ENCODE results near the gene CIDEB. TPM values are rescaled to one million over a fixed set of nuclear protein-coding genes. Genes with fewer than 3 reads are reported as not detected.

Gene CIDEB
- total RNA-seq, 1 experiment from 2014 or later, result not detected

DNA sequence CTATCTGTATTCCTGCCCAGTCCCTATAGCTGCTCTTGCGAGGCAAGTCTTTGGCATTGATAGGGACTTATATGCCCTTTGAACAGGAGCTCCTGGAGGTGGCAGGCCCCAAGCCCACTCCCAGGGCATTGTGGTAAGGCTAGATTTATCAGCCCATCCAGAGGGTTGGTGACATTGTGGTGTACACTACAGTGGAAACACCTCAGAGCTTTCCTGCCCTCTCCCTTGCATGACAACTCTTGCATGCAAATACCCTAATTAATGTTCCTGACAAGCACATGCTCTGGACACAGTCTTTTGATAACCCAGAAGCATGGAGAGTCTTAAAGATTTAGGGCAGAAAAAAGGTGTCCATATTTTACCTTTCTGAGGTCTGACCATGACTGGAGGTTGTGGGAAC lies 32.8 kb upstream of the CIDEB start:
- Histone ChIP-seq H2BK5ac (ENCODE audit: insufficient read length, low read length) (no peak overlapping the region), H4K5ac (ENCODE audit: insufficient read length, low read depth, low read length) (no peak overlapping the region), H3K14ac (ENCODE audit: insufficient read depth, low read length) (no peak overlapping the region), H3K4me1 (ENCODE audit: insufficient read depth, low read length) (no peaks in the 10 kb centered on the region; the same call in 1 of the 2 replicates), H2AK5ac (ENCODE audit: insufficient read length, low read length) (no peak overlapping the region), H3T11ph (ENCODE audit: low read length) (no peak overlapping the region), H4K20me1 (ENCODE audit: control insufficient read depth, insufficient read depth, insufficient read length) (no peaks in the 10 kb centered on the region), H3K23ac (ENCODE audit: insufficient read length, low read depth, low read length) (no peak overlapping the region), H3K27ac (ENCODE audit: insufficient read length, low read depth, low read length) (no peak overlapping the region), H3K56ac (ENCODE audit: insufficient read length, low read depth, low read length) (no peak overlapping the region), H2BK120ac (ENCODE audit: low read depth, low read length, poor library complexity, severe bottlenecking) (no peak overlapping the region), H2BK15ac (ENCODE audit: low read depth, low read length) (no peak overlapping the region), H2BK20ac (ENCODE audit: low read depth, low read length, poor library complexity, severe bottlenecking) (no peak overlapping the region), H3K4me2 (ENCODE audit: insufficient read depth, insufficient read length, low read length) (no peak overlapping the region), H3K23me2 (ENCODE audit: insufficient read length, low read depth, low read length, poor library complexity, severe bottlenecking) (peaks cover 8% of the 10 kb centered on the region), H3K79me1 (ENCODE audit: insufficient read depth, low read depth, low read length, poor library complexity, severe bottlenecking) (no peaks in the 10 kb centered on the region), H3K9ac (ENCODE audit: extremely low read depth, insufficient read length, low read length) (no peak overlapping the region), H3K4ac (ENCODE audit: low read depth, low read length) (no peak overlapping the region), H2AFZ (ENCODE audit: low read length) (no peak overlapping the region), H2BK12ac (ENCODE audit: insufficient read length, low read depth, low read length) (no peak overlapping the region), H3K9me3 (ENCODE audit: control insufficient read depth, low read depth, low read length) (no peaks in the 10 kb centered on the region), H4K8ac (replicated peaks; ENCODE audit: insufficient read length, low read depth, low read length) (no peak overlapping the region), H3K27me3 (ENCODE audit: insufficient read depth, low read length) (peaks cover 43% of the 10 kb centered on the region; the same call in 1 of the 2 replicates), H3K79me2 (ENCODE audit: insufficient read depth, low read length) (no peaks in the 10 kb centered on the region), H3K18ac (ENCODE audit: insufficient read length, low read depth, low read length) (no peak overlapping the region), H4K91ac (ENCODE audit: insufficient read length, low read depth, low read length) (no peak overlapping the region)
- Mint-ChIP-seq H3K9me3 (no peaks in the 10 kb centered on the region), H3K27ac (no peak overlapping the region), H3K4me3 (no peak overlapping the region), H3K36me3 (ENCODE audit: insufficient read depth in 1 of 3, low read depth in 3 of 3) (no peaks in the 10 kb centered on the region), H3K4me1 (peaks cover 13 to 21% of the 10 kb centered on the region in 2 experiments), H3K27me3 (ENCODE audit: low read depth) (peaks cover 96% of the 10 kb centered on the region)
- WGBS (ENCODE audit: extremely low coverage, insufficient read length, low lambda C conversion rate), result no CpG with 5 or more reads among the region's 1 CpG
- no peak for DNase-seq
- TF ChIP-seq, protein P1, sequence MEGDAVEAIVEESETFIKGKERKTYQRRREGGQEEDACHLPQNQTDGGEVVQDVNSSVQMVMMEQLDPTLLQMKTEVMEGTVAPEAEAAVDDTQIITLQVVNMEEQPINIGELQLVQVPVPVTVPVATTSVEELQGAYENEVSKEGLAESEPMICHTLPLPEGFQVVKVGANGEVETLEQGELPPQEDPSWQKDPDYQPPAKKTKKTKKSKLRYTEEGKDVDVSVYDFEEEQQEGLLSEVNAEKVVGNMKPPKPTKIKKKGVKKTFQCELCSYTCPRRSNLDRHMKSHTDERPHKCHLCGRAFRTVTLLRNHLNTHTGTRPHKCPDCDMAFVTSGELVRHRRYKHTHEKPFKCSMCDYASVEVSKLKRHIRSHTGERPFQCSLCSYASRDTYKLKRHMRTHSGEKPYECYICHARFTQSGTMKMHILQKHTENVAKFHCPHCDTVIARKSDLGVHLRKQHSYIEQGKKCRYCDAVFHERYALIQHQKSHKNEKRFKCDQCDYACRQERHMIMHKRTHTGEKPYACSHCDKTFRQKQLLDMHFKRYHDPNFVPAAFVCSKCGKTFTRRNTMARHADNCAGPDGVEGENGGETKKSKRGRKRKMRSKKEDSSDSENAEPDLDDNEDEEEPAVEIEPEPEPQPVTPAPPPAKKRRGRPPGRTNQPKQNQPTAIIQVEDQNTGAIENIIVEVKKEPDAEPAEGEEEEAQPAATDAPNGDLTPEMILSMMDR (conservative IDR thresholded peaks at IDR 0.05), result no peak
